Islet of Langerhans (tissue), 1 donor: ENCODE measurements around the gene DPYD.
A peak's percentile ranks its signal among the peaks of the same experiment; 100 is the strongest.

ENCODE experiments used
- FAIRE-seq: peaks from one replicate; lab custom pipeline; 2011; peaks lifted over from hg19 to GRCh38; lab: Jason Lieb, UNC

The DPYD gene

GRCh38 chr1:97427371-97427770, 493.5 kb downstream of the DPYD start:
- no peak for FAIRE-seq

- no peak for FAIRE-seq
Observed at GRCh38 chr1:97424209-97424608, 496.6 kb downstream of the DPYD start.

- no peak for FAIRE-seq
Observed at GRCh38 chr1:97423403-97423802, 497.4 kb downstream of the DPYD start.

DNA sequence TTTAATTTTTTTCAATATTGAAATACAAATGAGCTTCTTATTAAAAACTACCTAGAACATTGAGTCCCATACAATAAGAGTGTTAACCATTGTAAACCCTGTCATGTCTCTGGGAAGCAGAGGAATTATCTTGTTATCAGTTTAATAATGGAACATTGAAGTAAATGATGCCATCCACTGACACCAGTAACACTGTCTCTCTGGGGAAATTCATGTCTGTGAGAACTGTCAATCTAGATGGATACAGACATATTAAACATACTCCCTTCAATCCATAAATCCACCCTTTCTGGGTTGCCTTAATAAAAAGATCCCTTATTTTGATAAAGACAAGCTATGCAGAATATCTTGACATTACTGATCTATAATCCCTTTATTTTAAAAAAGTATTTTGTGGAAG, 503.2 kb downstream of the DPYD start:
- FAIRE-seq, result no peak

GRCh38 chr1:97414682-97415312, 506.0 kb downstream of the DPYD start:
- FAIRE-seq, result no peak

DNA sequence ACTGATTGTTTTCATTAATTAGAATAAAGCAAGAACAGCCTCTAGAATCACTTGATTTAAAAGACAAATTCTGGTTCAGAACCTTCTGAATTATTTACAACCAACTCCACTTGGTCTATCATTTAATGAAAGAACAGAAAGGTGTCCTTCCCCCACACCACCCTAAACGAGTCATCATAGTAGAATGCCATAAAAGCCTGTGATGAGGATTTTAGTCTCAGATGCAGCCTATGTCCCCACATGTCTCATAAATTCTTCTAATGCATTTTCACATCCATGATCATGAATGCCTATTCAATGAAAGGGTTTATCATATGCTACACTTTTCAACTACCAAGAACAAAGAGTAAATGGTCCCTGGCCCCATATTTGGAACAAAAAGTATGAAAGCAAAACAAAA, 508.1 kb downstream of the DPYD start:
- no peak for FAIRE-seq

GRCh38 chr1:97412166-97412565, 508.7 kb downstream of the DPYD start:
- FAIRE-seq, result no peak

- FAIRE-seq, result no peak
Observed at GRCh38 chr1:97396463-97396862, 524.4 kb downstream of the DPYD start.

- FAIRE-seq, result no peak
Observed at GRCh38 chr1:97392701-97393100, 528.1 kb downstream of the DPYD start.

GRCh38 chr1:97385536-97386277, 535.1 kb downstream of the DPYD start:
- no peak for FAIRE-seq

GRCh38 chr1:97384294-97384968, 536.4 kb downstream of the DPYD start:
- peak; percentile 94 for FAIRE-seq

DNA sequence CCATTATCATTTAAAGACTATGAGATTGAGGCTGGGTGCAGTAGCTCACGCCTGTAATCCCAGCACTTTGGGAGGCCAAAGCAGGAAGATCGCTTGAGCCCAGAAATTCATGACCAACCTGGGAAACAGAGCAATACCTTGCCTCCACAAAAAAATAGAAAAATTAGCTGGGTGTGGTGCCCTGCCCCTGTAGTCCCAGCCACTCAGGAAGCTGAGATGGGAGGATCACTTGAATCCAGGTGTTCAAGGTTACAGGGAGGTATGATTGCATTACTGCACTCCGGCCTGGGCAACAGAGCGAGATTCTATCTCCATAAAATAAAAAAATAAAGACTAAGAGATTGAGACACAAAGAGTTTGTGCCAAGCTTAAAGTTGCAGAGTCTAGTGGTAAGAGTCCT, 537.0 kb downstream of the DPYD start:
- FAIRE-seq, result no peak

DNA sequence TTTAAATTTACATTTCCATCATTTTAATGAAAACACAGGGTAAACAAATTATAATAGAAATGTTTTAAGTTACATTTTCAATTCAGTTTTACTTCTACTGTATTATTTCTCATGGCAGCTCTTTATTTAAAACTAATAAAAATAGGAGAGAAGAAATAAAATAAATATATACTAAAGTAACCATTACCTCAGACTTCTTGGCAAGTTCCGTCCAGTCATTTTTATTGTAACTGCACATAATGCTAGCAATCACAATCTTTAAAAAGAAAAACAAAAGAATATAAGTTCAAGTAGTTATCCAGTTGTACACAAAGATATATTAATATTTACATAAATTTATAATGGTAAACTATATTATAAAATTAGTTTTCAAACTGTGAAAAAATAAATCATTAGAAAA, 538.6 kb downstream of the DPYD start:
- FAIRE-seq, result peak; percentile 84

DNA sequence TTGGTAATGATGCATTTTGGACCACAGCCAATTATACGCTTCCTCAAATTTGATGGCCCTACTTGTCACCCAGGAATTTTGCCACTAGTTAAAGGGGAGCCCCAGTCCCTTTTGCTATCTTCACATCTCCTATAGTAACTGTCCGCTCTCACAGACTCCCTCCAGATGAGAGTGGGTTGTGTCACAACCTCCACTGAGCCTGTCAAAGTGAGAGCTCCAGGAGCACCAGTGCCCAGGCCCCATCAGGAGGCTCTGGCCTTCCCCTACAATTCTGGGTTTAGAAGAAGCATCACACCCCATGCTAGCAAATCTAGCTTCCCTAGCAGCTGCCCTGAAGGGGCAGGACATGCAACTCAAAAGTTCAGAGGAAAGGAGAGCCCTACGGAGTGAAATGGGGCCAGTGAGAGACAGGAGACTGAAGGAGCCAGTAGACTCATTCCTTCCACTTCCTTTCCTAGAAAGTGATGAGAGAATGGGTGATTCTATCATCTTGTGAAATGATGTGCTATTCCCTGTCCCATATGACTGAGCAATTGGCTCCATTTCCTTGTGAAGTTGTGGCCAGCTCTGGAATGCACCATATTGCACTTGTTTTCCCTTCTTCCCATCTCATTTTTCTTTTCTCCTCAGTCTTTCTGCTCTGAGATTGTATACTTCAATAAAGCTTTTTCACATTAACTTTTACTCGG, 541.3 kb downstream of the DPYD start:
- FAIRE-seq, result no peak

GRCh38 chr1:97378596-97378995, 542.2 kb downstream of the DPYD start:
- FAIRE-seq, result no peak

DNA sequence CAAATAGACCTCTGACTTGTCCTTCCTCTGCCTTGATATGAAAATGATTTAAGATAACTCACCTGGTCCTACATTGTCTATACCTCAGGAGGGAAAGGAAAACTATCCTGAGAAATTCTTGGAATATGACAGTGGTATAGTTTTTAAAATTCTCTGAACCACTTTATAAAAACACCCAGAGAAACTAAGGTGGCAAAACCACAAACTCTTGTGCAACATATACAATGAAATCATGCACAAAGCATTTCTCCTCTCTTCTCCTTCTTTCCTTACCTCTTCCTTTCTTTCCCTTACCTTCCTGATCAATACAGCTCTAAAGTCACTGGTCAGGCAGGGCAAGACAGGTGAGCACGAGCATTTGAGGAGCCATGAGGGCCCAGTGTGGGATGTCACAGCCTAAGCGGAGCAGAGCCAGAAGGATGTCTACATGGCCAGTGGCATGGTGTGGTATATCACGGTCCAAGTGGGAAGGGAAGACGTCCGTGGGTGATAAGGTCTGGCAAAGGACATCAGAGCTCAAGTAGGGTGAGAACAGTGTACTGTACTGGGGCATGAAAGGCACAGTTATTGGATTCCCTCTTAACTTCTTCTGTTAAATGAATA, 543.3 kb downstream of the DPYD start:
- FAIRE-seq, result no peak

DNA sequence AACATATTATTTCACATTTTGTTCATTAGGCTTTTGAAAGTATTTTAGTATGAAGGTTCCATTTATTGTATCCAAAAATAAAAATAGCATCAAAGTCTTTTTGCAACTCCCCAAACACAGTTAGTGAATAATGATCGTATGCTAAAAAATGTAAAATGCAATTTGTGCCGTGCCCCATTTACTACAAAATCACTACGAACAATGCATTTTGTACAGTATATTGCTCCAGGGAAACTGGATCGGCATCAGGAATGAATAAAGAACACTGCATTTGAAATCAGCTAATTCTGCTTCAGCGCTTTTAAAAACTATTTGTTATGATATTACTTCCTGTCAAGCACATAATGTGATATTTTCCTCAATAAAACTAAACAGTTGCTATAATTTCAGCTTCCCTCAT, 547.8 kb downstream of the DPYD start:
- FAIRE-seq, result no peak

GRCh38 chr1:97372531-97372930, 548.3 kb downstream of the DPYD start:
- FAIRE-seq, result no peak

GRCh38 chr1:97368296-97368695, 552.5 kb downstream of the DPYD start:
- FAIRE-seq, result no peak

DNA sequence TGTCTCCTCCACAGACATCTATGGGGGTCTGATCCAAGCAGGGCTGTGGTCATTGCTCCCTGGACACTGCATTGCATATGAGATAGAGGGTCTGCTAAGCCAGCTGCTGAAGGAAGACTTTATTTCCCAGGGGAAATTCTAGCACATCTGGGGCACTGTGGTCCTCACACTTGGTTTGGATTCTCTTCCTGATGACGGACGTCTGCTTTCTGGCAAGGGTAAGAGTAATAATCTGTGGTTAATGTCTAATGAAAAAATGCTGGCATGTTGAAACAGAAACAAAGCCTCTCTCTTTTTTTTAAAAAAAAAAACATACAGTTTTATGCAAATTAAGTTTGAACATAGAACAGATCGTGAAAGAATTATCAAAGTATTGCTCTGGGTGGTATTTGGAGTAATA, 553.9 kb downstream of the DPYD start:
- no peak for FAIRE-seq

GRCh38 chr1:97365026-97365425, 555.8 kb downstream of the DPYD start:
- FAIRE-seq, result no peak

GRCh38 chr1:97364086-97364485, 556.7 kb downstream of the DPYD start:
- no peak for FAIRE-seq

DNA sequence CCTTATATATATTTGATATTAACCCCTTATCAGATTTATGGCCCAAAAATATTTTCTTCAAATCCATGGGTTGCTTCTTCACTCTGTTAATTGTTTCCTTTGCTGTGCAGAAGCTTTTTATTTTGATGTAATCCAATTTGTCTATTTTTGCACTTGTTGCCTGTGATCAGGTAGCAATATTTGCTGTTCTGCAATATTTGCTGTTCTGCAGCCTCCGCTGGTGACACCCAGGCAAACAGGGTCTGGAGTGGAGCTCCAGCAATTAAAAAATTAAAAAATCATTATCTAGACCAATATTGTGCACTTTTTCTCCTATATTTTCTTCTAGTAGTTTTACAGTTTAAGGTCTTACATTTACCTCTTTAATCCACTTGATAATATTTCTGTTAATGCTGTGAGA, 564.5 kb downstream of the DPYD start:
- FAIRE-seq, result no peak
